SK-N-SH (cell line): Measurements from ENCODE around the gene TOMT.

Experiments
- ELF1 ChIP-seq: IDR thresholded peaks from 2 replicates; pipeline ENCODE4 v1.4.0; 2012
- FOSL2 ChIP-seq: IDR thresholded peaks from 2 replicates; pipeline ENCODE4 v1.4.0; 2012; ENCODE audit warnings: low read depth, mild to moderate bottlenecking, moderate library complexity, borderline replicate concordance
- JUND ChIP-seq: IDR thresholded peaks from 2 replicates; pipeline ENCODE4 v1.4.0; 2012
- MXI1 ChIP-seq: IDR thresholded peaks from 2 replicates; pipeline ENCODE4 v1.6.1; 2012; ENCODE audit warnings: mild to moderate bottlenecking, low read depth, low read length, improper control_type of control experiment
- POLR2AphosphoS5 ChIP-seq: IDR thresholded peaks from 2 replicates; pipeline ENCODE4 v1.6.1; 2012; ENCODE audit warnings: low read depth, low read length
- SMC3 ChIP-seq: IDR thresholded peaks from 2 replicates; pipeline ENCODE4 v1.6.1; 2012; ENCODE audit warnings: low read depth, low read length, improper control_type of control experiment
- TF ChIP-seq, protein P1 (sequence below): fragments of 200-600 bp; sonication (generic); IDR thresholded peaks from 2 replicates; pipeline ENCODE4 v1.6.1; 2017; ENCODE audit warnings: antibody characterized with exemption, mild to moderate bottlenecking, moderate library complexity
- TF ChIP-seq, protein P2 (sequence below): IDR thresholded peaks from 2 replicates; pipeline ENCODE4; 2012
- TF ChIP-seq, protein P3 (sequence below): IDR thresholded peaks from 2 replicates; pipeline ENCODE4 v1.4.0; 2012; ENCODE audit warnings: low read depth, borderline replicate concordance

DNA sequence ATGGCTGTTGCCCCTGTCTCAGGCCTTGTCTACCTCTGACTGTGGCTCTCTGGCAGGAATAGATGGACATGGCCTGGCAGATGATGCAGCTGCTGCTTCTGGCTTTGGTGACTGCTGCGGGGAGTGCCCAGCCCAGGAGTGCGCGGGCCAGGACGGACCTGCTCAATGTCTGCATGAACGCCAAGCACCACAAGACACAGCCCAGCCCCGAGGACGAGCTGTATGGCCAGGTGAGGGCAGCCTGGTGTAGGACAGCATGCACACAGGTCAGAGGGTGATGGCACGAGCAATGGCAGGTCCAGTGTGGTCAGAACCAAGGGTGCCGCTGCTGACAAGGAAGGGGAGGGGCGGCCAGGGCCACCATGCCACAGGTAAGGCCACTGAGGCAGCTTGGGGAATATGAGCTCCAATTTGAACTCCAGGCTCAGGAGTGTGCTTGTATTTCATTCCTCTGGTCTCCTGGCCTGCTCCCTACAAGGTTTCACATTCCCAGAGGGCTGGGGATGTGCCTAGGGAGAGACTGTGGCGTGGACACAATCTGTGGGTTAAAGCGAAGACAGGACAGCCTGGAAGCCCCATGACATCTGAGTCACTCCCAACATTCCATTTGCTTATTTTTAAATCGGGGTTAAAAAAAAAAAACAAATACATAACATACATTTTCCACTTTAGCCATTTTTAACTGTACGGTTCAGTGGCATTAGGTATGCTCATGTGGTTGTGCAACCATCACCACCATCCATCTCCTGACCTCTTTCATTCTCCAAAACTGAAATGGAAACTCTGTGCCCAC is 30.4 kb downstream of the TOMT start:
- TF ChIP-seq, protein P1, sequence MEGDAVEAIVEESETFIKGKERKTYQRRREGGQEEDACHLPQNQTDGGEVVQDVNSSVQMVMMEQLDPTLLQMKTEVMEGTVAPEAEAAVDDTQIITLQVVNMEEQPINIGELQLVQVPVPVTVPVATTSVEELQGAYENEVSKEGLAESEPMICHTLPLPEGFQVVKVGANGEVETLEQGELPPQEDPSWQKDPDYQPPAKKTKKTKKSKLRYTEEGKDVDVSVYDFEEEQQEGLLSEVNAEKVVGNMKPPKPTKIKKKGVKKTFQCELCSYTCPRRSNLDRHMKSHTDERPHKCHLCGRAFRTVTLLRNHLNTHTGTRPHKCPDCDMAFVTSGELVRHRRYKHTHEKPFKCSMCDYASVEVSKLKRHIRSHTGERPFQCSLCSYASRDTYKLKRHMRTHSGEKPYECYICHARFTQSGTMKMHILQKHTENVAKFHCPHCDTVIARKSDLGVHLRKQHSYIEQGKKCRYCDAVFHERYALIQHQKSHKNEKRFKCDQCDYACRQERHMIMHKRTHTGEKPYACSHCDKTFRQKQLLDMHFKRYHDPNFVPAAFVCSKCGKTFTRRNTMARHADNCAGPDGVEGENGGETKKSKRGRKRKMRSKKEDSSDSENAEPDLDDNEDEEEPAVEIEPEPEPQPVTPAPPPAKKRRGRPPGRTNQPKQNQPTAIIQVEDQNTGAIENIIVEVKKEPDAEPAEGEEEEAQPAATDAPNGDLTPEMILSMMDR = no peak
- TF ChIP-seq, protein P2, sequence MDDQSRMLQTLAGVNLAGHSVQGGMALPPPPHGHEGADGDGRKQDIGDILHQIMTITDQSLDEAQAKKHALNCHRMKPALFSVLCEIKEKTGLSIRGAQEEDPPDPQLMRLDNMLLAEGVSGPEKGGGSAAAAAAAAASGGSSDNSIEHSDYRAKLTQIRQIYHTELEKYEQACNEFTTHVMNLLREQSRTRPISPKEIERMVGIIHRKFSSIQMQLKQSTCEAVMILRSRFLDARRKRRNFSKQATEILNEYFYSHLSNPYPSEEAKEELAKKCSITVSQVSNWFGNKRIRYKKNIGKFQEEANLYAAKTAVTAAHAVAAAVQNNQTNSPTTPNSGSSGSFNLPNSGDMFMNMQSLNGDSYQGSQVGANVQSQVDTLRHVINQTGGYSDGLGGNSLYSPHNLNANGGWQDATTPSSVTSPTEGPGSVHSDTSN = no peak
- TF ChIP-seq SMC3 (no peak), MXI1 (no peak), ELF1 (no peak), JUND (no peak), POLR2AphosphoS5 (no peak), FOSL2 (no peak)
- TF ChIP-seq, protein P3, sequence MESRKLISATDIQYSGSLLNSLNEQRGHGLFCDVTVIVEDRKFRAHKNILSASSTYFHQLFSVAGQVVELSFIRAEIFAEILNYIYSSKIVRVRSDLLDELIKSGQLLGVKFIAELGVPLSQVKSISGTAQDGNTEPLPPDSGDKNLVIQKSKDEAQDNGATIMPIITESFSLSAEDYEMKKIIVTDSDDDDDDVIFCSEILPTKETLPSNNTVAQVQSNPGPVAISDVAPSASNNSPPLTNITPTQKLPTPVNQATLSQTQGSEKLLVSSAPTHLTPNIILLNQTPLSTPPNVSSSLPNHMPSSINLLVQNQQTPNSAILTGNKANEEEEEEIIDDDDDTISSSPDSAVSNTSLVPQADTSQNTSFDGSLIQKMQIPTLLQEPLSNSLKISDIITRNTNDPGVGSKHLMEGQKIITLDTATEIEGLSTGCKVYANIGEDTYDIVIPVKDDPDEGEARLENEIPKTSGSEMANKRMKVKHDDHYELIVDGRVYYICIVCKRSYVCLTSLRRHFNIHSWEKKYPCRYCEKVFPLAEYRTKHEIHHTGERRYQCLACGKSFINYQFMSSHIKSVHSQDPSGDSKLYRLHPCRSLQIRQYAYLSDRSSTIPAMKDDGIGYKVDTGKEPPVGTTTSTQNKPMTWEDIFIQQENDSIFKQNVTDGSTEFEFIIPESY = no peak
